ENCODE measurements around the gene ZBTB16.

GRCh38 chr11:114200351-114201133 is 141.0 kb downstream of the ZBTB16 start:
- TF ChIP-seq MYC (IDR thresholded peaks at IDR 0.05; ENCODE audit: low read depth, low read length): no peak
- TF ChIP-seq, protein P1, sequence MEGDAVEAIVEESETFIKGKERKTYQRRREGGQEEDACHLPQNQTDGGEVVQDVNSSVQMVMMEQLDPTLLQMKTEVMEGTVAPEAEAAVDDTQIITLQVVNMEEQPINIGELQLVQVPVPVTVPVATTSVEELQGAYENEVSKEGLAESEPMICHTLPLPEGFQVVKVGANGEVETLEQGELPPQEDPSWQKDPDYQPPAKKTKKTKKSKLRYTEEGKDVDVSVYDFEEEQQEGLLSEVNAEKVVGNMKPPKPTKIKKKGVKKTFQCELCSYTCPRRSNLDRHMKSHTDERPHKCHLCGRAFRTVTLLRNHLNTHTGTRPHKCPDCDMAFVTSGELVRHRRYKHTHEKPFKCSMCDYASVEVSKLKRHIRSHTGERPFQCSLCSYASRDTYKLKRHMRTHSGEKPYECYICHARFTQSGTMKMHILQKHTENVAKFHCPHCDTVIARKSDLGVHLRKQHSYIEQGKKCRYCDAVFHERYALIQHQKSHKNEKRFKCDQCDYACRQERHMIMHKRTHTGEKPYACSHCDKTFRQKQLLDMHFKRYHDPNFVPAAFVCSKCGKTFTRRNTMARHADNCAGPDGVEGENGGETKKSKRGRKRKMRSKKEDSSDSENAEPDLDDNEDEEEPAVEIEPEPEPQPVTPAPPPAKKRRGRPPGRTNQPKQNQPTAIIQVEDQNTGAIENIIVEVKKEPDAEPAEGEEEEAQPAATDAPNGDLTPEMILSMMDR (IDR thresholded peaks at IDR 0.05; ENCODE audit: extremely low read depth in 1 of 2, insufficient read depth in 1 of 2, low read depth in 1 of 2, low read length in 2 of 2): no peak

Data from endothelial cell of umbilical vein (primary cell).